ENCODE measurements around the gene CEP95. TPM values are rescaled to one million over a fixed set of nuclear protein-coding genes. Genes with fewer than 3 reads are reported as not detected.

The CEP95 gene
- total and polyA plus RNA-seq, 2 of the 13 experiments (the other 11 are each of a cell fraction or from before 2014, with no cell fraction given) = 65.9 to 68.8 TPM

GRCh38 chr17:64506576-64507412 is at the start of gene CEP95 (continued):
- TF ChIP-seq ZNF407 (CRISPR knock-in tag; IDR thresholded peaks at IDR 0.05; ENCODE audit: not compliant biosample characterization) (peak; percentile 59), ZSCAN29 (CRISPR knock-in tag; conservative IDR thresholded peaks at IDR 0.05) (peak; percentile 92), ZNF768 (CRISPR knock-in tag; IDR thresholded peaks at IDR 0.05) (peak; percentile 79), ZSCAN25 (CRISPR knock-in tag; IDR thresholded peaks at IDR 0.05) (no peak), TEAD2 (CRISPR knock-in tag; IDR thresholded peaks at IDR 0.05) (0 out of 2 replicates have a peak, but pooled peaks have one; percentile 15), THAP9 (CRISPR knock-in tag; IDR thresholded peaks at IDR 0.05; ENCODE audit: borderline replicate concordance) (peak; percentile 92), ZNF577 (CRISPR knock-in tag; IDR thresholded peaks at IDR 0.05; ENCODE audit: borderline replicate concordance, low read depth) (peak; percentile 62; the same call in 1 of the 2 replicates), MAZ (IDR thresholded peaks at IDR 0.05; ENCODE audit: borderline replicate concordance, low read depth, low read length) (no peak; the same call in 1 of the 2 replicates), MAZ (CRISPR knock-in tag; IDR thresholded peaks at IDR 0.05; ENCODE audit: low read depth) (peak; percentile 43; the same call in 1 of the 2 replicates)
- TF ChIP-seq, protein P1, sequence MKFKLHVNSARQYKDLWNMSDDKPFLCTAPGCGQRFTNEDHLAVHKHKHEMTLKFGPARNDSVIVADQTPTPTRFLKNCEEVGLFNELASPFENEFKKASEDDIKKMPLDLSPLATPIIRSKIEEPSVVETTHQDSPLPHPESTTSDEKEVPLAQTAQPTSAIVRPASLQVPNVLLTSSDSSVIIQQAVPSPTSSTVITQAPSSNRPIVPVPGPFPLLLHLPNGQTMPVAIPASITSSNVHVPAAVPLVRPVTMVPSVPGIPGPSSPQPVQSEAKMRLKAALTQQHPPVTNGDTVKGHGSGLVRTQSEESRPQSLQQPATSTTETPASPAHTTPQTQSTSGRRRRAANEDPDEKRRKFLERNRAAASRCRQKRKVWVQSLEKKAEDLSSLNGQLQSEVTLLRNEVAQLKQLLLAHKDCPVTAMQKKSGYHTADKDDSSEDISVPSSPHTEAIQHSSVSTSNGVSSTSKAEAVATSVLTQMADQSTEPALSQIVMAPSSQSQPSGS (CRISPR knock-in tag; IDR thresholded peaks at IDR 0.05) = no peak; the same call in 1 of the 2 replicates

All from HepG2 (cell line).